GM19328 (cell line): ENCODE results near the gene RAD51B.

ENCODE experiments used
- ATAC-seq: cut with Tn5 transposase; IDR thresholded peaks from one replicate; pipeline ENCODE4 v1.9.1; 2021; ENCODE audit warnings: mild to moderate bottlenecking, moderate library complexity; ENCODE audit not compliant: unreplicated experiment

The RAD51B gene

GRCh38 chr14:67889455-67889854 lies 69.9 kb downstream of the RAD51B start:
- ATAC-seq: no peak

GRCh38 chr14:67892466-67893100 lies 73.0 kb downstream of the RAD51B start:
- ATAC-seq: no peak

GRCh38 chr14:67900231-67900630 lies 80.7 kb downstream of the RAD51B start:
- ATAC-seq: no peak

- ATAC-seq: no peak
These were observed 88.6 kb downstream of the RAD51B start for GRCh38 chr14:67908052-67908754.

GRCh38 chr14:67911562-67911961 lies 92.0 kb downstream of the RAD51B start:
- ATAC-seq: no peak

GRCh38 chr14:67916430-67916829 lies 96.9 kb downstream of the RAD51B start:
- no peak for ATAC-seq

GRCh38 chr14:67917006-67917405 lies 97.4 kb downstream of the RAD51B start:
- ATAC-seq: no peak

- ATAC-seq: no peak
These were observed 99.3 kb downstream of the RAD51B start for GRCh38 chr14:67918838-67919237.

GRCh38 chr14:67919259-67920032 lies 99.9 kb downstream of the RAD51B start:
- ATAC-seq: no peak

GRCh38 chr14:67926821-67927220 lies 107.2 kb downstream of the RAD51B start:
- ATAC-seq: no peak

GRCh38 chr14:67927244-67927643 lies 107.7 kb downstream of the RAD51B start:
- ATAC-seq: no peak

GRCh38 chr14:67928375-67928774 lies 108.8 kb downstream of the RAD51B start:
- ATAC-seq: no peak

- no peak for ATAC-seq
These were observed 113.2 kb downstream of the RAD51B start for GRCh38 chr14:67932708-67933246.

GRCh38 chr14:67933266-67933665 lies 113.7 kb downstream of the RAD51B start:
- ATAC-seq: no peak

- no peak for ATAC-seq
These were observed 114.5 kb downstream of the RAD51B start for GRCh38 chr14:67934087-67934486.

- no peak for ATAC-seq
These were observed 115.3 kb downstream of the RAD51B start for GRCh38 chr14:67934862-67935261.

GRCh38 chr14:67935371-67935770 lies 115.8 kb downstream of the RAD51B start:
- ATAC-seq: no peak

- no peak for ATAC-seq
These were observed 118.5 kb downstream of the RAD51B start for GRCh38 chr14:67938071-67938470.

- no peak for ATAC-seq
These were observed 121.2 kb downstream of the RAD51B start for GRCh38 chr14:67940486-67941455.

GRCh38 chr14:67941456-67942018 lies 122.0 kb downstream of the RAD51B start:
- ATAC-seq: no peak
